Measurements from ENCODE around the gene FBLN2. TPM values are rescaled to one million over a fixed set of nuclear protein-coding genes. Genes with fewer than 3 reads are reported as not detected.

FBLN2 gene
- total and polyA plus RNA-seq, 7 experiments from 2014 or later, result 0.11 to 1.5 TPM; not detected in 5

- Histone ChIP-seq H3K4me1 (ENCODE audit: control insufficient read depth in 2 of 2, insufficient read depth in 2 of 2, low read length in 2 of 2) (no peaks in the 10 kb centered on the region), H3K27me3 (ENCODE audit: control insufficient read depth in 2 of 2, insufficient read depth in 2 of 2, low read length in 2 of 2) (no peaks in the 10 kb centered on the region), H3K36me3 (ENCODE audit: control insufficient read depth in 2 of 3, insufficient read depth in 3 of 3, low read length in 3 of 3) (no peaks in the 10 kb centered on the region), H3K9me3 (ENCODE audit: control insufficient read depth in 2 of 3, low read length in 3 of 3) (no peaks in the 10 kb centered on the region), H3K27ac (ENCODE audit: low read depth, low read length) (no peak overlapping the region), H3K4me3 (ENCODE audit: low read length) (no peak overlapping the region)
- no peak for DNase-seq
- no peak overlapping the region for H3K27ac Mint-ChIP-seq
- peaks cover 0 to 11% (median 10%) of the 10 kb centered on the region in 5 donors for H3K27me3 Mint-ChIP-seq
- peaks cover 0 to 3% (median 0%) of the 10 kb centered on the region in 11 donors for H3K9me3 Mint-ChIP-seq
- no peaks in the 10 kb centered on the region for H3K4me1 Mint-ChIP-seq
- H3K4me3 Mint-ChIP-seq, result no peak overlapping the region
- intact Hi-C loops (cut with micrococcal nuclease), result no loop called here
- POLR2A ChIA-PET, result no interaction called here
- CTCF ChIA-PET, result no interaction called here
- no peak for ATAC-seq
- no peaks in the 10 kb centered on the region for H3K36me3 Mint-ChIP-seq
Measured at GRCh38 chr3:13565581-13566452, 16.9 kb downstream of the FBLN2 start.

- Mint-ChIP-seq H3K9me3 (peaks cover 0 to 3% (median 0%) of the 10 kb centered on the region in 11 donors), H3K27me3 (peaks cover 0 to 8% (median 7%) of the 10 kb centered on the region in 5 donors), H3K4me1 (no peaks in the 10 kb centered on the region), H3K27ac (no peak overlapping the region), H3K36me3 (no peaks in the 10 kb centered on the region), H3K4me3 (no peak overlapping the region)
- Histone ChIP-seq H3K27me3 (ENCODE audit: control insufficient read depth in 2 of 2, insufficient read depth in 2 of 2, low read length in 2 of 2) (no peaks in the 10 kb centered on the region), H3K4me1 (ENCODE audit: control insufficient read depth in 2 of 2, insufficient read depth in 2 of 2, low read length in 2 of 2) (no peaks in the 10 kb centered on the region), H3K4me3 (ENCODE audit: low read length) (no peak overlapping the region), H3K9me3 (ENCODE audit: control insufficient read depth in 2 of 3, low read length in 3 of 3) (no peaks in the 10 kb centered on the region), H3K36me3 (ENCODE audit: control insufficient read depth in 2 of 3, insufficient read depth in 3 of 3, low read length in 3 of 3) (no peaks in the 10 kb centered on the region), H3K27ac (ENCODE audit: low read depth, low read length) (no peak overlapping the region)
- ChIA-PET CTCF (no interaction called here), POLR2A (no interaction called here)
- no peak for DNase-seq
- ATAC-seq, result no peak
- intact Hi-C loops (cut with micrococcal nuclease), result no loop called here
Measured at GRCh38 chr3:13566453-13566748, 17.5 kb downstream of the FBLN2 start.

GRCh38 chr3:13566769-13567310 is 17.9 kb downstream of the FBLN2 start:
- ChIA-PET POLR2A (no interaction called here), CTCF (no interaction called here)
- H3K4me3 Mint-ChIP-seq, result no peak overlapping the region
- peaks cover 0 to 6% (median 5%) of the 10 kb centered on the region in 5 donors for H3K27me3 Mint-ChIP-seq
- no peak for DNase-seq
- no peaks in the 10 kb centered on the region for H3K27me3 ChIP-seq (ENCODE audit: control insufficient read depth in 2 of 2, insufficient read depth in 2 of 2, low read length in 2 of 2)
- no peak overlapping the region for H3K27ac Mint-ChIP-seq
- H3K4me1 Mint-ChIP-seq, result no peaks in the 10 kb centered on the region
- no peaks in the 10 kb centered on the region for H3K4me1 ChIP-seq (ENCODE audit: control insufficient read depth in 2 of 2, insufficient read depth in 2 of 2, low read length in 2 of 2)
- intact Hi-C loops (cut with micrococcal nuclease), result no loop called here
- H3K27ac ChIP-seq (ENCODE audit: low read depth, low read length), result no peak overlapping the region
- H3K36me3 ChIP-seq (ENCODE audit: control insufficient read depth in 2 of 3, insufficient read depth in 3 of 3, low read length in 3 of 3), result no peaks in the 10 kb centered on the region
- no peak overlapping the region for H3K4me3 ChIP-seq (ENCODE audit: low read length)
- H3K9me3 ChIP-seq (ENCODE audit: control insufficient read depth in 2 of 3, low read length in 3 of 3), result no peaks in the 10 kb centered on the region
- ATAC-seq, result no peak
- no peaks in the 10 kb centered on the region for H3K36me3 Mint-ChIP-seq
- H3K9me3 Mint-ChIP-seq, result peaks cover 0 to 3% (median 0%) of the 10 kb centered on the region in 11 donors

GRCh38 chr3:13567684-13568514 is 19.0 kb downstream of the FBLN2 start:
- intact Hi-C loops (cut with micrococcal nuclease), result no loop called here
- peaks cover 0 to 3% (median 0%) of the 10 kb centered on the region in 11 donors for H3K9me3 Mint-ChIP-seq
- no peak overlapping the region for H3K27ac Mint-ChIP-seq
- ATAC-seq, result no peak
- Histone ChIP-seq H3K4me1 (ENCODE audit: control insufficient read depth in 2 of 2, insufficient read depth in 2 of 2, low read length in 2 of 2) (no peaks in the 10 kb centered on the region), H3K4me3 (ENCODE audit: low read length) (no peak overlapping the region), H3K27ac (ENCODE audit: low read depth, low read length) (no peak overlapping the region), H3K36me3 (ENCODE audit: control insufficient read depth in 2 of 3, insufficient read depth in 3 of 3, low read length in 3 of 3) (no peaks in the 10 kb centered on the region), H3K27me3 (ENCODE audit: control insufficient read depth in 2 of 2, insufficient read depth in 2 of 2, low read length in 2 of 2) (no peaks in the 10 kb centered on the region), H3K9me3 (ENCODE audit: control insufficient read depth in 2 of 3, low read length in 3 of 3) (no peaks in the 10 kb centered on the region)
- H3K4me3 Mint-ChIP-seq, result no peak overlapping the region
- no peaks in the 10 kb centered on the region for H3K36me3 Mint-ChIP-seq
- POLR2A ChIA-PET, result no interaction called here
- H3K4me1 Mint-ChIP-seq, result no peaks in the 10 kb centered on the region
- peaks cover 0 to 6% (median 2%) of the 10 kb centered on the region in 5 donors for H3K27me3 Mint-ChIP-seq
- CTCF ChIA-PET, result no interaction called here
- no peak for DNase-seq

- H3K27me3 Mint-ChIP-seq, result peaks cover 0 to 6% (median 0%) of the 10 kb centered on the region in 5 donors
- Histone ChIP-seq H3K27me3 (ENCODE audit: control insufficient read depth in 2 of 2, insufficient read depth in 2 of 2, low read length in 2 of 2) (no peaks in the 10 kb centered on the region), H3K36me3 (ENCODE audit: control insufficient read depth in 2 of 3, insufficient read depth in 3 of 3, low read length in 3 of 3) (no peaks in the 10 kb centered on the region), H3K9me3 (ENCODE audit: control insufficient read depth in 2 of 3, low read length in 3 of 3) (no peaks in the 10 kb centered on the region), H3K4me3 (ENCODE audit: low read length) (no peak overlapping the region), H3K4me1 (ENCODE audit: control insufficient read depth in 2 of 2, insufficient read depth in 2 of 2, low read length in 2 of 2) (no peaks in the 10 kb centered on the region), H3K27ac (ENCODE audit: low read depth, low read length) (no peak overlapping the region)
- ATAC-seq (no peak), DNase-seq (no peak)
- ChIA-PET POLR2A (no interaction called here), CTCF (no interaction called here)
- intact Hi-C loops (cut with micrococcal nuclease), result no loop called here
- peak overlapping the region in 1 of 9 donors; percentile 23 for H3K27ac Mint-ChIP-seq
- no peak overlapping the region for H3K4me3 Mint-ChIP-seq
- peaks cover 0 to 3% (median 0%) of the 10 kb centered on the region in 11 donors for H3K9me3 Mint-ChIP-seq
- H3K36me3 Mint-ChIP-seq, result no peaks in the 10 kb centered on the region
- H3K4me1 Mint-ChIP-seq, result no peaks in the 10 kb centered on the region
Measured at GRCh38 chr3:13568515-13569028, 19.6 kb downstream of the FBLN2 start.

- ATAC-seq (no peak), DNase-seq (no peak)
- Mint-ChIP-seq H3K36me3 (no peaks in the 10 kb centered on the region), H3K9me3 (peaks cover 0 to 3% (median 0%) of the 10 kb centered on the region in 11 donors), H3K4me3 (no peak overlapping the region), H3K27me3 (peaks cover 0 to 6% (median 0%) of the 10 kb centered on the region in 5 donors), H3K4me1 (no peaks in the 10 kb centered on the region), H3K27ac (no peak overlapping the region)
- Histone ChIP-seq H3K4me1 (ENCODE audit: control insufficient read depth in 2 of 2, insufficient read depth in 2 of 2, low read length in 2 of 2) (no peaks in the 10 kb centered on the region), H3K4me3 (ENCODE audit: low read length) (no peak overlapping the region), H3K9me3 (ENCODE audit: control insufficient read depth in 2 of 3, low read length in 3 of 3) (no peaks in the 10 kb centered on the region), H3K36me3 (ENCODE audit: control insufficient read depth in 2 of 3, insufficient read depth in 3 of 3, low read length in 3 of 3) (no peaks in the 10 kb centered on the region), H3K27ac (ENCODE audit: low read depth, low read length) (no peak overlapping the region), H3K27me3 (ENCODE audit: control insufficient read depth in 2 of 2, insufficient read depth in 2 of 2, low read length in 2 of 2) (no peaks in the 10 kb centered on the region)
- CTCF ChIA-PET, result no interaction called here
- intact Hi-C loops (cut with micrococcal nuclease), result no loop called here
- POLR2A ChIA-PET, result no interaction called here
Measured at GRCh38 chr3:13569201-13569600, 20.3 kb downstream of the FBLN2 start.
